ENCODE results near the gene ZFYVE9.

DNA sequence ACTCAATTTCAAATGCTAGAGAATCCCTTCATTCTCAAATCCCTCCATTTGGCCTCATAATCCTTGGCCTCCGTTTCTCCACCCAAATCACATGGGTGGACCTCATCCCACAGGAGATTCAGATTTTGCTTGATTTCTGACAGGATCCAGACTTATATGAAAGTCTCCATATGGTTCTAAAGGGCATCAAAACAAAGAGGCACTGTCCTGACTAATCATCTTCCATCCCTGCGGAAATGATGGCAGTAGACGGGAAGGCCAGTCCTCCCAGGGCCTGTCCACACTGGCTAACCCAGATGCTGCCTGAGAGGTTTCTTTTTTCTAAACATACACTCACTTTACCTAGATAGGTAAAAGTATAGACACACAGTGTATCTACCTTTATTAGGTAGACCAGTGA, 243.5 kb downstream of the ZFYVE9 start:
- TF ChIP-seq, protein P1, sequence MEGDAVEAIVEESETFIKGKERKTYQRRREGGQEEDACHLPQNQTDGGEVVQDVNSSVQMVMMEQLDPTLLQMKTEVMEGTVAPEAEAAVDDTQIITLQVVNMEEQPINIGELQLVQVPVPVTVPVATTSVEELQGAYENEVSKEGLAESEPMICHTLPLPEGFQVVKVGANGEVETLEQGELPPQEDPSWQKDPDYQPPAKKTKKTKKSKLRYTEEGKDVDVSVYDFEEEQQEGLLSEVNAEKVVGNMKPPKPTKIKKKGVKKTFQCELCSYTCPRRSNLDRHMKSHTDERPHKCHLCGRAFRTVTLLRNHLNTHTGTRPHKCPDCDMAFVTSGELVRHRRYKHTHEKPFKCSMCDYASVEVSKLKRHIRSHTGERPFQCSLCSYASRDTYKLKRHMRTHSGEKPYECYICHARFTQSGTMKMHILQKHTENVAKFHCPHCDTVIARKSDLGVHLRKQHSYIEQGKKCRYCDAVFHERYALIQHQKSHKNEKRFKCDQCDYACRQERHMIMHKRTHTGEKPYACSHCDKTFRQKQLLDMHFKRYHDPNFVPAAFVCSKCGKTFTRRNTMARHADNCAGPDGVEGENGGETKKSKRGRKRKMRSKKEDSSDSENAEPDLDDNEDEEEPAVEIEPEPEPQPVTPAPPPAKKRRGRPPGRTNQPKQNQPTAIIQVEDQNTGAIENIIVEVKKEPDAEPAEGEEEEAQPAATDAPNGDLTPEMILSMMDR (IDR thresholded peaks at IDR 0.05) = no peak
- no peak for TF ChIP-seq POLR2A (IDR thresholded peaks at IDR 0.05)
